ENCODE measurements around the gene QKI.

DNA sequence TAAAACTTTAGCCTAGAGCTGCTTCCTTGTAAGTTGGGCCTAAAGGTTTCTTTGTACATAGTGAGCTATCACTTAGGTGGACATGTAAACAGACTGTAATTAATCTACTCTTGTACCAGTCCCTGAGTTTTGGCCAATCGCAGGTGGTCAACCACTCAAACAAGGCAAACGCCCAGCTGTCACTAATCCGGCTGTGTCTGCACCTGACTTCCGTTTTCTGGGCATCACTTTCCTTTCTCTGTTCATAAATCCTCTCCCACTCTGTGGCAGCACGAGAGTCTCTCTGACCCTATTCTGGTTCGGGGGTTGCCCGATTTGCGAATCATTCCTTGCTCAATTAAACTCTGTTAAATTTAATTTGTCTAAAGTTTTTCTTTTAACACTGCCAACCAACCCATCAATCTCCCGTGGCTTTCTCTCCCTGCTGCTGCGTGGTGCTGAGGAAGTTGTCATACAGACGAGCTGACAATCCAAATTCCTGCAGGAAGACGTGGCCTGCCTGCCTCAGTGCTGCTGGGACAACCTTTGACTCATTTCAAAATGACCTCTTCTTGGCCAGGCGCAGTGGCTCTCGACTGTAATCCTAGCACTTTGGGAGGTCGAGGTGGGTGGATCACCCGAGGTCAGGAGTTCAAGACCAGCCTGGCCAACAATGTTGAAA is 206.3 kb downstream of the QKI start:
- TF ChIP-seq GATA3 (IDR thresholded peaks at IDR 0.05; ENCODE audit: low read depth, low read length) (no peak), GATA2 (IDR thresholded peaks at IDR 0.05; ENCODE audit: low read depth, low read length) (no peak)

Data from SH-SY5Y (cell line).